AG04449 (cell line): ENCODE measurements around the gene TMEM259.

Experiments used
- CTCF ChIA-PET: fragments of 350-600 bp; formaldehyde crosslinking; extraction: SDS; loops from one replicate; lab custom pipeline; 2021; ENCODE audit warnings: antibody characterized with exemption; lab: Yijun Ruan, JAX
- POLR2A ChIA-PET: fragments of 400-600, 350-600 bp; formaldehyde crosslinking; extraction: SDS; loops from one replicate; lab custom pipeline; 2020; ENCODE audit warnings: antibody characterized with exemption, inconsistent platforms; lab: Yijun Ruan, JAX
- DNase-seq: peaks from one replicate; pipeline ENCODE4 v3.0.0-alpha.2; 2010; ENCODE audit warnings: low read depth, low spot score
- H3K4me3 ChIP-seq: 2 replicates; pipeline ENCODE4 v1.5.1; 2011; ENCODE audit warnings: low read depth, mild to moderate bottlenecking, control low read depth, low read length
- CTCF ChIP-seq: IDR thresholded peaks from one replicate; pipeline ENCODE4 v1.5.1; 2011; ENCODE audit warnings: mild to moderate bottlenecking, moderate library complexity, low read length, control low read depth, inconsistent platforms; ENCODE audit not compliant: insufficient read depth; ENCODE audit errors: missing control alignments

Gene TMEM259

GRCh38 chr19:979318-979741 lies 41.6 kb downstream of the TMEM259 start:
- no peak for TF ChIP-seq CTCF
- ChIA-PET POLR2A (interaction anchor here (0.7 kb wide), 1 partner anchor 14 kb away, joined by 3 read pairs; no protein-coding TSS in a partner anchor), CTCF (interaction anchor here (0.9 to 13.4 kb wide), 3 partner anchors 8 to 210 kb away, joined by 6 to 259 read pairs (median 42); partner anchors contain the start of gene KISS1R)
- no peak for DNase-seq
- H3K4me3 ChIP-seq = no peak overlapping the region

GRCh38 chr19:977058-977464 lies 43.9 kb downstream of the TMEM259 start:
- H3K4me3 ChIP-seq = no peak overlapping the region
- POLR2A ChIA-PET = interaction anchor here (1.0 kb wide), 1 partner anchor 292 kb away, joined by 3 read pairs; the partner anchor contains the start of gene CIRBP
- no peak for DNase-seq
- CTCF ChIA-PET = interaction anchor here (13.4 kb wide), 1 partner anchor 56 kb away, joined by 259 read pairs; the partner anchor contains the start of gene KISS1R
- TF ChIP-seq CTCF = no peak

DNA sequence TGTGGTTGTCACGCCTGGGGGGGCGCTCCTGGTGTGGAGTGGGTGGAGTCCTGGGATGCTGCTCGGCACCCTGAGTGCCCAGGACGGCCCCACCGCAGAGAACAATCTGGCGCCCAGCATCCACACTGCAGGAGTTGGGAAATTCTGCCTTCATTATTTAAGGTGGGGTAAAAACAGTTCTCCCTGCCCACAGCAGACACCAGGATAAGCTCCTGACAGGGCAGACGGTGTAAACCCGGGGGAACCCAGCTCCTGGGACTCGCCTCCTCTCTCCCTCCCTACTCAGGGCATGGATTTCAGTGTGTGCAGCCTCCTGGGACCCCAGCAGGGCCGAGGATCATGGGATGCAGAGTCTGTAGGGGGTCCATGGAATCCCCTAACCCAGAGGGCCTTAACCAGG lies 44.4 kb downstream of the TMEM259 start:
- POLR2A ChIA-PET = interaction anchor here (1.0 kb wide), 1 partner anchor 292 kb away, joined by 3 read pairs; the partner anchor contains the start of gene CIRBP
- no peak for DNase-seq
- no peak for TF ChIP-seq CTCF
- no peak overlapping the region for H3K4me3 ChIP-seq
- CTCF ChIA-PET = interaction anchor here (13.4 kb wide), 1 partner anchor 55 kb away, joined by 259 read pairs; the partner anchor contains the start of gene KISS1R

- ChIA-PET POLR2A (no interaction called here), CTCF (no interaction called here)
- no peak for DNase-seq
- H3K4me3 ChIP-seq = no peak overlapping the region
- TF ChIP-seq CTCF = no peak
Observed at GRCh38 chr19:974564-975257, 46.2 kb downstream of the TMEM259 start.

DNA sequence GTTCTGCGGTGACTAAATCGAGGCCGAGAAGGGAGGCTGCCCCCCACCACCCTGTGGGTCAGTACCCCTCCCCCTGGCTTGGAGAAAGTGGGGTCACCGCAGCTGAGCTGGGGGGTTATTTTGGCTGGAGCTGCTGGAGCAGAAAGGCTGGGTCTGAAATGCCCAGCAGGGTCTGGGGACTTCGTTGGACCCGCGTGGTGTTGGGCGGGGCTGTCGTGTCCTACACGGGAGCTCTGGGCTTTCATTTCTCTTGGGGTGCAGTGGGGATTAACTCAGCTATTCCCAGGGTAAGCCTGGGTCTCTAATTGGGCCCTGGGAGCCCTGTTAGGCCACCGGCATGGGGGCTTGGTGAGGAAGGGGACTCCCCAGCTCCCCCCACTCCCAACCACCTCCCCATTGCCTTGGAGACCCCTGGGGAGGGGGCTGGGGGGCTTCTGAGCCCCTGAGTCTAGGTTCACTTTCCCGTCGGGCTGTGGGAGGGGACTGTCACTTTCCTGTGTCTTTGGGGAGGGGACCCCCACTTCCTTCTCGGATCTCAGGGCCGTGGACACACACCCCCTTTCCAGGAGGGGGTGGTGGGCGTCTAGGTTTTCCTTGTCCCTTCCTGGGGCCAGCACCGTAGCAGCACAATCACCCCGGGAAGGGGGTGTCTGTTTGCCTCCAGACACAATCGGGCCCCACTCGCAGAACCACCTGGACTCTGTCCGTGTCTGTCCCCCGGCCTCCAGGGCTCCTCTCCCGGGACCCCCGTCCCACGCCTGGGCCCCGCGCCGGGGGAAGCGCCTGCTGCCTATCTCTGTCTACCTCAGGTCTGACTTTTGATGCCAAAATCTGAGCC lies 47.0 kb downstream of the TMEM259 start:
- DNase-seq = no peak
- no peak overlapping the region for H3K4me3 ChIP-seq
- POLR2A ChIA-PET = no interaction called here
- no peak for TF ChIP-seq CTCF
- CTCF ChIA-PET = interaction anchor here (0.6 to 4.9 kb wide), 5 partner anchors 8 to 51 kb away, joined by 3 to 42 read pairs (median 3); partner anchors contain the start of gene WDR18
